GM15510 (cell line): ENCODE measurements around the gene BRD9.

Experiments used
- POLR2A ChIP-seq: IDR thresholded peaks from 3 replicates; pipeline ENCODE4 v1.6.1; 2011; ENCODE audit warnings: borderline replicate concordance; ENCODE audit not compliant: insufficient read length; ENCODE audit errors: extremely low read depth

BRD9 gene

GRCh38 chr5:923281-923873, 30.8 kb upstream of the BRD9 start:
- no peak for TF ChIP-seq POLR2A

- no peak for TF ChIP-seq POLR2A
Observed at GRCh38 chr5:922436-923280, 30.1 kb upstream of the BRD9 start.

- no peak for TF ChIP-seq POLR2A
Observed at GRCh38 chr5:921456-922435, 29.1 kb upstream of the BRD9 start.

- no peak for TF ChIP-seq POLR2A
Observed at GRCh38 chr5:920321-920720, 27.7 kb upstream of the BRD9 start.

- TF ChIP-seq POLR2A: no peak
Observed at GRCh38 chr5:919356-920000, 26.9 kb upstream of the BRD9 start.

GRCh38 chr5:916441-917293, 24.1 kb upstream of the BRD9 start:
- no peak for TF ChIP-seq POLR2A

- TF ChIP-seq POLR2A: no peak
Observed at GRCh38 chr5:915946-916345, 23.3 kb upstream of the BRD9 start.

GRCh38 chr5:914612-915011, 22.0 kb upstream of the BRD9 start:
- no peak for TF ChIP-seq POLR2A

GRCh38 chr5:914174-914573, 21.6 kb upstream of the BRD9 start:
- TF ChIP-seq POLR2A: no peak

- TF ChIP-seq POLR2A: no peak
Observed at GRCh38 chr5:912280-913091, 19.9 kb upstream of the BRD9 start.

GRCh38 chr5:911601-912000, 19.0 kb upstream of the BRD9 start:
- TF ChIP-seq POLR2A: no peak

GRCh38 chr5:910769-911160, 18.2 kb upstream of the BRD9 start:
- no peak for TF ChIP-seq POLR2A

- no peak for TF ChIP-seq POLR2A
Observed at GRCh38 chr5:909994-910768, 17.6 kb upstream of the BRD9 start.

- no peak for TF ChIP-seq POLR2A
Observed at GRCh38 chr5:909086-909485, 16.5 kb upstream of the BRD9 start.
